ENCODE measurements around the gene COLEC11. TPM values are rescaled to one million over a fixed set of nuclear protein-coding genes. Genes with fewer than 3 reads are reported as not detected.

Gene COLEC11
- total and polyA plus RNA-seq, 10 of the 15 experiments (the other 5 are each of a cell fraction or from before 2014, with no cell fraction given) = 0.08 to 0.74 (median 0.14) TPM; not detected in 4

DNA sequence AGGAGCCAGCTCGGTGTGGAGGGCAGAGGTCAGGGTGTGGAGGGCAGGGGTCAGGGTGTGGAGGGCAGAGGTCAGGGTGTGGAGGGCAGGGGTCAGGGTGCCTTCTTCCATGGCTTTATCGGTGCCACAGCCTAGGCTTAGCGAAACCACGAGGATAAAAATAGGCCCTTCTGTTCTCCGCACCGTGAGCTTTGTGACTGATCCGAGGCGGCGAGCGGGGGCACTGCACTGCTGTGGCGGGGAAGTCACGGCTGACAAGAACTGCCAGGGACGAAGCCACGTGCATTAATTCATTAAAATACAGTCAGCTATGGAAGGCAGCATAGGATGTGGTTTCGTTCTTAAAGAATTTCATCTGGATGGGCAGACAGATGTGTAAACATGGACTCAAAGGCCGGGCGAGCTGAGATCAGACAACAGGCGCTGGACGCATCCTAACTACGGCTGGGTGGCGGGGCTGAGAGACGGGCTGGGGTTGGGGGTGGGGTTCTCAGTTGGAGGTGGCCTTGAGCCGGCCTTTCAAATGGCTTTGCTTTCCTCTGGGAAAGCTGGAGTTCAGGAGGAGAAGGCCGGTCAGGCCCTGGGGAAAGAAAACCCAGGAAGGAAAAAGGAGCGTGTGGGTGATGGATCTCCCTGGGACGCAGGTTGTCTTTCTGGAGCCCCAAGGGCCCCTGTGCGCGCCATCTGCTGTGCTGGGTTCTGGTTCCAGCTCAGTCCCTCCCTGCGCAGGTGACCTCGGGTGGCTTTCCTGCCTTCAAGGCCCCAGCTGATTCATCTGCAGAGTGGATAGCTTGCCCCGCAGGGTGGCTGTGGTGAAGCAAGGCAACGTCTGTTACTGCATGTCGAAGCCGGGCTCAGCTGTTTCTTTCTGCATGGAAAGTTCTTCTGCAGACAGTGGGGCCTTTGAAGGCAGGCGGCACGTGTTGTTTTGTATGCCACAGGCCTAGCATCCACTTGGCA, 62.1 kb downstream of the COLEC11 start:
- ATAC-seq (peak; percentile 18; the same call in 2 of the 3 replicates), FAIRE-seq (no peak), DNase-seq (ENCODE audit: low read depth, low spot score) (no peak)
- no peaks in the 10 kb centered on the region for H3K36me3 ChIP-seq (ENCODE audit: control insufficient read depth in 2 of 2, insufficient read depth in 2 of 2, low read length in 1 of 2)
- H3K9me3 ChIP-seq (replicated peaks; ENCODE audit: control insufficient read depth, insufficient read depth, low read length) = peaks cover 3% of the 10 kb centered on the region; the same call in 2 of the 3 replicates
- H2AFZ ChIP-seq (ENCODE audit: control insufficient read depth, low read depth, low read length) = no peak overlapping the region
- H3K9ac ChIP-seq (ENCODE audit: control insufficient read depth, insufficient read depth, low read length) = no peak overlapping the region
- no peaks in the 10 kb centered on the region for H3K27me3 ChIP-seq (replicated peaks in 1 of 2; ENCODE audit: control insufficient read depth in 2 of 2, insufficient read depth in 2 of 2, low read length in 1 of 2)
- intact Hi-C loops (cut with micrococcal nuclease; ENCODE audit: unreplicated experiment) (loop anchor here (10.0 kb wide), 1 partner anchor 432 kb away; no protein-coding TSS in a partner anchor), in situ Hi-C loops (cut with MboI) (no loop called here)
- no peak overlapping the region for H3K4me2 ChIP-seq (ENCODE audit: control insufficient read depth, insufficient read depth)
- ChIA-PET RAD21 (ENCODE audit: unreplicated experiment) (no interaction called here), SMC1A (ENCODE audit: uncharacterized antibody, unreplicated experiment) (interaction anchor here (1.1 kb wide), 1 partner anchor 164 kb away, joined by 3 read pairs; no protein-coding TSS in a partner anchor), CTCF (interaction anchor here (0.9 kb wide), 2 partner anchors 195 to 232 kb away, joined by 3 to 4 read pairs; no protein-coding TSS in a partner anchor), POLR2A (no interaction called here)
- H3K4me3 ChIP-seq = no peak overlapping the region
- H3K27ac ChIP-seq (ENCODE audit: control insufficient read depth, insufficient read depth) = no peak overlapping the region
- H3K4me1 ChIP-seq (ENCODE audit: control insufficient read depth, insufficient read depth, low read length) = peaks cover 14% of the 10 kb centered on the region
- no TSS peak for BruUV-seq (replicated peaks)
- 56% methylated on average over 36 of the region's 36 CpGs for WGBS (ENCODE audit: insufficient coverage, insufficient replicate concordance, low lambda C conversion rate, missing lambda C conversion rate)
- TF ChIP-seq, protein P1, sequence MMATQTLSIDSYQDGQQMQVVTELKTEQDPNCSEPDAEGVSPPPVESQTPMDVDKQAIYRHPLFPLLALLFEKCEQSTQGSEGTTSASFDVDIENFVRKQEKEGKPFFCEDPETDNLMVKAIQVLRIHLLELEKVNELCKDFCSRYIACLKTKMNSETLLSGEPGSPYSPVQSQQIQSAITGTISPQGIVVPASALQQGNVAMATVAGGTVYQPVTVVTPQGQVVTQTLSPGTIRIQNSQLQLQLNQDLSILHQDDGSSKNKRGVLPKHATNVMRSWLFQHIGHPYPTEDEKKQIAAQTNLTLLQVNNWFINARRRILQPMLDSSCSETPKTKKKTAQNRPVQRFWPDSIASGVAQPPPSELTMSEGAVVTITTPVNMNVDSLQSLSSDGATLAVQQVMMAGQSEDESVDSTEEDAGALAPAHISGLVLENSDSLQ (IDR thresholded peaks at IDR 0.05) = no peak
- peak; percentile 54; the same call in 1 of the 2 replicates for TF ChIP-seq NR2F1 (conservative IDR thresholded peaks at IDR 0.05)
- TF ChIP-seq POLR2A (IDR thresholded peaks at IDR 0.05; ENCODE audit: low read depth, low read length) = no peak
- TF ChIP-seq TCF12 (IDR thresholded peaks at IDR 0.05; ENCODE audit: low read depth, low read length) = no peak
- TF ChIP-seq KAT2A (conservative IDR thresholded peaks at IDR 0.05; ENCODE audit: control insufficient read depth, low read depth, low read length) = no peak
- TF ChIP-seq, protein P2, sequence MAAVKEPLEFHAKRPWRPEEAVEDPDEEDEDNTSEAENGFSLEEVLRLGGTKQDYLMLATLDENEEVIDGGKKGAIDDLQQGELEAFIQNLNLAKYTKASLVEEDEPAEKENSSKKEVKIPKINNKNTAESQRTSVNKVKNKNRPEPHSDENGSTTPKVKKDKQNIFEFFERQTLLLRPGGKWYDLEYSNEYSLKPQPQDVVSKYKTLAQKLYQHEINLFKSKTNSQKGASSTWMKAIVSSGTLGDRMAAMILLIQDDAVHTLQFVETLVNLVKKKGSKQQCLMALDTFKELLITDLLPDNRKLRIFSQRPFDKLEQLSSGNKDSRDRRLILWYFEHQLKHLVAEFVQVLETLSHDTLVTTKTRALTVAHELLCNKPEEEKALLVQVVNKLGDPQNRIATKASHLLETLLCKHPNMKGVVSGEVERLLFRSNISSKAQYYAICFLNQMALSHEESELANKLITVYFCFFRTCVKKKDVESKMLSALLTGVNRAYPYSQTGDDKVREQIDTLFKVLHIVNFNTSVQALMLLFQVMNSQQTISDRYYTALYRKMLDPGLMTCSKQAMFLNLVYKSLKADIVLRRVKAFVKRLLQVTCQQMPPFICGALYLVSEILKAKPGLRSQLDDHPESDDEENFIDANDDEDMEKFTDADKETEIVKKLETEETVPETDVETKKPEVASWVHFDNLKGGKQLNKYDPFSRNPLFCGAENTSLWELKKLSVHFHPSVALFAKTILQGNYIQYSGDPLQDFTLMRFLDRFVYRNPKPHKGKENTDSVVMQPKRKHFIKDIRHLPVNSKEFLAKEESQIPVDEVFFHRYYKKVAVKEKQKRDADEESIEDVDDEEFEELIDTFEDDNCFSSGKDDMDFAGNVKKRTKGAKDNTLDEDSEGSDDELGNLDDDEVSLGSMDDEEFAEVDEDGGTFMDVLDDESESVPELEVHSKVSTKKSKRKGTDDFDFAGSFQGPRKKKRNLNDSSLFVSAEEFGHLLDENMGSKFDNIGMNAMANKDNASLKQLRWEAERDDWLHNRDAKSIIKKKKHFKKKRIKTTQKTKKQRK (IDR thresholded peaks at IDR 0.05; ENCODE audit: low read depth, low read length) = no peak
- peak; percentile 78 for TF ChIP-seq NR2C1 (IDR thresholded peaks at IDR 0.05)
- no peak for TF ChIP-seq PAX5 (IDR thresholded peaks at IDR 0.05; ENCODE audit: borderline replicate concordance, low read depth, low read length)
- no peaks in the 10 kb centered on the region for H3K79me2 ChIP-seq (ENCODE audit: control insufficient read depth, insufficient read depth, low read length)
- H4K20me1 ChIP-seq (ENCODE audit: control insufficient read depth, insufficient read depth) = no peaks in the 10 kb centered on the region

Measured in GM12878 (cell line).